ENCODE data around the gene SLC37A1. TPM values are rescaled to one million over a fixed set of nuclear protein-coding genes. Genes with fewer than 3 reads are reported as not detected.
"Not testable (repeated sequence)": the region's sequence is repeated elsewhere in the genome, so short reads cannot be mapped to it uniquely, and the experiment has no call there.

The SLC37A1 gene
- 1 to 10 TPM; 5.9 to 6.8 (median 6.7) TPM for polyA plus RNA-seq (ENCODE audit: insufficient read length in 3 of 3)

DNA sequence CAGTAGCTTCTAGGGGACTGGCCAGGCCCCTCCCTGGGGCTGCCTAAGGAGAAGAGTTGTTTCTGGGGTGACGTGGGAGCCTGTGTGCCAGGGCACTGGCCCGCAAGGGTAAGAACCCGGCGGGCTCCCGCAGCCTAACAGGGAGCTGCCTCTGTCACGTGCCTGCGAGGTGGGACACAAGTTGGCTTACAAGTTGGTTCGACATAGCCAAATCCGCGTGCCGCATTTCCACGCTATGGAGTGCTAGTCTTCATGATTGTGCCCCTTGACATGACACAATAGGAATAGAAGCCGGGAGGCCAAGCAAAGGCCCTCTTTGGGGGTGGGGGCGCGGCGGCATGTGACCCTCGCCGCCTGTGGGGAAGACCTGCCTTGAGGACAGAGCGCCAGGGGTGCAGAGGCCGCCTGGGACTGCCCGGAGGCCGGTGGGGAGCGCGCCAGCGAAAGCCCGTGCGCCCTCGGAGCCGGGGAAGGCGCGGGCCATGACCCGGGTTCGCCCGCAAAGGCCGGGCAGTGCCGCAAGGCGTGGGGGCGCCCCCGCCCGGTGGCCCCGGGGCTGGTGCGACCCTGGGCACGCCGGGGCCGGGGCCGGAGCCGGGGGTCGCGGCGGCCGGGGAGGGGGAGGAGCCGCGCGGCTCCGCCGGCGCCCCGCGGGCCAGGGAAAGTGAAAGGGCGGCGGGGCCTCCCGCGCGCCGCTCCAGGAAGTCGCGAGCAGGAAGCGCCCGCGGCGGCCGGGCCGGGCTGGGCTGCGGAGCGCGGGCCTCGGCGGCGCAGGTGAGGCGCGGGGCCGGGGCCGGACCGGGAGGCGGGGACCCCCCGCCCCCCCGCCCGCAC lies at the start of gene SLC37A1:
Gene SLC37A1, plus strand, starts transcription at position 702 of the 834 bp plus-strand sequence. CDS start 4,603 bp downstream, outside the sequence.
- no peak for DNase-seq (ENCODE audit: low read depth in 3 of 3, low spot score in 2 of 3)

DNA sequence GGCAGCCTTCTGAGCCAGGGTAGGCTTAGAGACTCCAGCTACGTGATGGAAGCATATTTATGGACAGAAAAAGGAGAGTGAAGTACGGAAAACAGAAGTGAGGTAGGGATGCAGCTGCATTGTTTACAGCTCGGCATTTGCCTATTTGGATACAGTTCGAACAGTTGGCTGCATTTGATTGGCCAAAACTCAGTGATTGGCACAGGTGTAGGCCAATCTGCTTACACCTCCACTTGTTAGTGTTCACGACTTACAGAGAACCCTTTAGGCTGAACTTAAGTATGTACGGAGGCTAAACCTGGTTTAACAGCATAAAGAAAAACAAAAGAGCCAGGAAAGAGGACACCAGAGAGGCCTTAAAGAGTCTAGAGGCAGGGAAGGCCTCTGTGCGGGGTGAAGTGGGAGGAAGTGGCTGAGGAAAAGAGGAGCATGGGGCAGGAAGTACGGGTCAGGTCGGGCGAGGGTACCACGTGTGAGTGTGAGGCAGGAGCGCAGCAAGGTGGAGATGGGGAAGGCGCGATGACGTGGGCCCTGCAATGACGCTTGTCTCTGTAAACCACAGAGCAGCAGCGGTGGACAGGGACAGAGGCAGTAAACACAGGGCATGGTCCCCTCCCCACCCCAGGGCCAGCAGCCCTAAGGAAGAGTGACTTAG lies 49.7 kb upstream of the SLC37A1 start:
- no peak for DNase-seq (ENCODE audit: low read depth in 3 of 3, low spot score in 2 of 3)

DNA sequence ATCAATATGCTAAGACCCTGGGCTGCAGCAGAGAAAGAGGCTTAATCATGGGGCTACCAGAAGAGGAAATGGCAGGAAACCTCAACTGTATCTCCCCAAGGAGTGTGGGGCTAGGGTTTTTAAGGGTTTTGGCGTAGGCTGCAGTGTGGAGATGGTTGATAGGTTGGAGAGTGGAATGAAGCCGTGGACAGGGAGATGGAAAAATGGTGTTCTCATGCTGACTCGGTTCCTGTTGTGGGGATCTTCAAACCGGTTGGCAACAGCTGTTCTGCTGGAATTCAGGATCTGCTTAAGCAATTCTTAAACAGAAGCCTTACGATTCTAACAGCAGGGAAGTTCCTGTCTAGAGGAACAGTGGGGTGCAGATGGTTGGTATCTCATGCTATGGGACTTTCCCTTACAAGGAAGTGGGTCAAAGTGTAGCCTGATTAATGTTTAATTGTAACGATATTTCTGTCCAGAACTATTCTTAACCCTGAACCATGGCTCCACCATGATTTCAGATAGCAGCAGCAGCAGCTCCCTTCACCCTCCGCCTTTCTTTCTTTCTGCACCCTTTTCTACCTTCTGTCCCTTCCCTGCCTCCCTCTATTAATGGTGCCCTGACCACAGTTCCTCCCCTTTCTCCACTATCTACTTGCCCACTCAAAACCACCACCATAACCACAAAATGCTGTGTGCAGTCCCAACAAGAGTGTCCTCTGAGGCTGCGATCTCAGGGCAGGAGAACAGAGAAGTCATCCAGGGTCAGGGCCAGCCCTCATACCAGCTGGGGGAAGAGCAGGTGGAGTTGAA lies 48.4 kb upstream of the SLC37A1 start:
- DNase-seq (ENCODE audit: low read depth in 3 of 3, low spot score in 2 of 3): no peak

- DNase-seq (ENCODE audit: low read depth in 3 of 3, low spot score in 2 of 3): no peak
Measured at GRCh38 chr21:42465803-42466127, 47.9 kb upstream of the SLC37A1 start.

DNA sequence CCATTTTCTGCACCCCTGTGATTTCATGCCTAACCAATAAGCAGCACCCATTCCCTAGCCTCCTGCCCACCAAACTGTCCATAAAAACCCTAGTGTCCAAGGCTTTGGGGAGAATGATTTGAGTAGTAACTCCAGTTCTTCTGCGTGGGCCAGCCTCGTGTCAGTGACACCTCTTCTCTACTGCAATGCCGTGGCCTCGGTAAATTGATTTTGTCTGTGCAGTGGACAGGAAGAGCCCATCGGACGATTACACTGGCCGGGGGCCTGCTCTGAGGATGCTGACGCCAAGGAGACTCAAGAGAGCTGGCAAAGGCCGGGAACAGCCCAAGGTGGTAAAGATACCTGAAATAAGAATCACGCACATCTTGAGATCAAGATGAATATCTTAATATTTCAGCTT lies 47.0 kb upstream of the SLC37A1 start:
- no peak for DNase-seq (ENCODE audit: low read depth in 3 of 3, low spot score in 2 of 3)

DNA sequence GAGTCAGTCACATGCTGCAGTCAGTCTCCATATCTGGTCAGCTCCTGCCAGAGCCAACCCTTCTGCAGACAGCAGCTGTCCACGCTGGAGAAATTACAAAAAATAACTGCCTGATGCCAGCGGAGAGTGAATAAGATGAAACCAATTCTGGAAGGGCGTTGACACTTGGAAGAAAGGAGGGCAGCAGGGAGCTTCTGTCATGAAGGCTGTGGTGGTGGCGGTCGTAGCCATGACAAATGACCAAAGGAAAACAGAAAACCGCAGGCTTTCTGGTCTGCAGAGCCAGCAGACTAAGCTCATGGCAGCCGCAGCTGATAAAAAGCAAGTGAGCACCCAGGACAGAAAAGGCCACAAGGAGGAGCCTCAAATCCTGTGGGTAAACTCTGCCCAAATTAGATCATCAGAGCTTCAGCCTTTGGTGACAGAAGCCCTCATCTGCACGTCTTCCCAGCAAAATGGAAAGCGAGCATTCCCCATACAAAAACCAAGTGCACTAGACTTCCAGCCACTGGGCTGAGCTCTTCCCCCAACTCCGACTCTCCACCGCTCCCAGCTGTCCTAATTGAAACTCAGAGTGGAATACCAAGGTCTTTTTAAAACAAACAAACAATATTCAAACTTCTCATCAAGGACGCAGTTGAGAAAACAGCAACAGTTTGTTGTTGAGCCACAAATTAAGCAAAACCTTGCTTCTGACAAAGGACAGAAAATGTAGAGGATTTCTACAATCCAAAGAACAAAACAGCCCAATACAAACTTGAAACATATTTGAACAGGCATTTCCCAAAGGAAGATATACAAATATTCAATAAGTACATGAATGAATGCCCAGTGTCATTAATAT lies 46.3 kb upstream of the SLC37A1 start:
- no peak for DNase-seq (ENCODE audit: low read depth in 3 of 3, low spot score in 2 of 3)

- no peak for DNase-seq (ENCODE audit: low read depth in 3 of 3, low spot score in 2 of 3)
Measured at GRCh38 chr21:42468491-42469131, 45.0 kb upstream of the SLC37A1 start.

DNA sequence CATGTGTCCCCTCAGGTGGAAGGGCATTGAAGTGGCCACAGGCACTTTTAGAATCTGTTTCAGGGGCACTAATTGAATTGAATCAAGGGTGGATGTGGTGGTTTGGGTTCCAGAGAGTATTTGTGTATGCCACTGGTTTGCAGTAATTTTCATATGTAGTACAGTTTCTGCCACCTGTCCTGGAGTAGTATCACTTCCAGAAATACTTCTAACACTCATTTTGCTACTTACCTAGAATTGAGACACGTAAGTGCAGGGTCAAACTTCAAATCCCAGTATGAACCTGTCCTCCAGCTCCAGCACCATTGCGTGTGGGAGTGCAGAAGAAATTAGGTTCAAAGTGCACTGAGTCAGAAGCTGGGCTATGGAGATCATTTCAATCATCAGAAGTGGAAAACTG lies 44.4 kb upstream of the SLC37A1 start:
- no peak for DNase-seq (ENCODE audit: low read depth in 3 of 3, low spot score in 2 of 3)

DNA sequence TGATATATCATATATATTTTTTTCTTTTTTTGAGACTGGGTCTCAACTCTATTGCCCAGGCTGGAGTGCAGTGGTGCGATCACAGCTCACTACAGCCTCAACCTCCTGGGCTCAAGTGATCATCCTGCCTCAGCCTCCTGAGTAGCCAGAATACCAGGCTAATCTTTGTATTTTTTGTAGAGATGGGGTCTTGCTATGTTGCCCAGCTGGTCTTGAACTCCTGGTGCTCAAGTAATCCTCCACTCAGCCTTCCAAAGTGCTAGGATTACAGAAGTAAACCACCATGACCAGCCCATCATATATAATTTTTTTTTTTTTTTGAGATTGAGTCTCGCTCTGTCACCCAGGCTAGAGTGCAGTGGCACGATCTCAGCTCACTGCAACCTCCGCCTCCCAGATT lies 43.9 kb upstream of the SLC37A1 start:
- DNase-seq (ENCODE audit: low read depth in 3 of 3, low spot score in 2 of 3): not testable (repeated sequence)

DNA sequence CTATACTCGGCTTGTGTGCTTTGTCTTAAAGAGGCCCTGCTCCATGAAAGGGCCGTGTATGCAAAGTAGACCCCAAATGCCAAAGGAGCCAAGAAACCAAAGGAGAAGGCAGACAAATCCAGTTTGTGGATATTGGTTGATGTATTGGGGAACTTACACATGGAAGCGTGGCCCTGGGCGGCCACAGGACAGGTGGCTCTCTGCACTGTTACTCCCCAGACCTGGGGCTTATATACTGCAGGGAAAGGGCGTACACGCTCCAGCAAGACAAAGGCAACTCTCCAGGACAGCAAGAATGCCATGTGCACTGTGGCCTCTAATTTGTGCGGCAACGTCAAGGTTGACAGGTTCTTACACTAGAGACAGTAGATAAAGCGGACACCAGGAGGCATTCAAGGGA lies 42.4 kb upstream of the SLC37A1 start:
- no peak for DNase-seq (ENCODE audit: low read depth in 3 of 3, low spot score in 2 of 3)

DNA sequence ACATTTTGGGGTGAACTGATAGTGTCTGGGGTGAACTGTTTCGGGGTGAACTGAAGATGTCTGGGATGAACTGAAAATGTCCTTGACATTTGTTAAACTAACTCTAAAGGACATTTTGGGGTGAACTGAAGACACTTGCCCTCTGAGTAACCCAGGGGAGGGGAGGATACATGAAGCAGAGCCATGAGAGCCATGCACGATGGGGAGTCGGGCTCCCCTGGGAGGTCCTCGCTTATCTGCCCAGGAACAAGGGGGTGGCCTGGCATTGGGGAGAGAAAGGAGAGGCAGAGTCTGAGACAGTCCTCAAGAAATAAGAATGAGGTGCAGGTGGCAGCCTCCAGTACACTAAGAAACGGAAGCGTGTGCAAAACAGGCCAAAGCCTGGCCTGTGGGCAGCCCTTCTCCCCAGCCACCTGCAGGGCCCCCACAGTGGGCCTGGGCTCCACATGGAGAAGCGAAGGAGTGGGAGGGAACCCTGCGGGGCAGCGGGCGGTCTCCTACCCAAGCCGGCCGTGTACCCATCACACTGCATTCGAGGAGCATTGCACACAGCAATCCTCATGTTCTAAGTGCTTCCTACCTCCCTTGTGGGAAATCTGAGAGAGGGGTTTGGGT lies 41.8 kb upstream of the SLC37A1 start:
- no peak for DNase-seq (ENCODE audit: low read depth in 3 of 3, low spot score in 2 of 3)

DNA sequence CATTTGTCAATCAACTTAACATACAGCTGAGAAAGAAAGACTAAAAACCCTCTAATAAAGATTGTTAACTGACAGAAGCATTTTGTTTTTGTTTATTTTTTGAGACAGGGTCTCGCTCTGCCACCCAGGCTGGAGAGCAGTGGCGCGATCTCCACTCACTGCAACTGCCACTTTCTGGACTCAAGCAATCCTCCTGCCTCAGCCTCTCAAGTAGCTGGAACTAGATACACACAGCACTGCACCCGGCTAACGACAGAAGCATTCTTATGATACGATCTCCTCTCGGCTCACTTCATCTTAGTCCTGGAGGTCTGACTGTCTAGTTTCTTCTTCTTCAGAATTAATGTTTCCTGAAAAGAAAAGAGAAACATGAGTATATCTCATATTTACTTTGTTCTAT lies 41.1 kb upstream of the SLC37A1 start:
- no peak for DNase-seq (ENCODE audit: low read depth in 3 of 3, low spot score in 2 of 3)

DNA sequence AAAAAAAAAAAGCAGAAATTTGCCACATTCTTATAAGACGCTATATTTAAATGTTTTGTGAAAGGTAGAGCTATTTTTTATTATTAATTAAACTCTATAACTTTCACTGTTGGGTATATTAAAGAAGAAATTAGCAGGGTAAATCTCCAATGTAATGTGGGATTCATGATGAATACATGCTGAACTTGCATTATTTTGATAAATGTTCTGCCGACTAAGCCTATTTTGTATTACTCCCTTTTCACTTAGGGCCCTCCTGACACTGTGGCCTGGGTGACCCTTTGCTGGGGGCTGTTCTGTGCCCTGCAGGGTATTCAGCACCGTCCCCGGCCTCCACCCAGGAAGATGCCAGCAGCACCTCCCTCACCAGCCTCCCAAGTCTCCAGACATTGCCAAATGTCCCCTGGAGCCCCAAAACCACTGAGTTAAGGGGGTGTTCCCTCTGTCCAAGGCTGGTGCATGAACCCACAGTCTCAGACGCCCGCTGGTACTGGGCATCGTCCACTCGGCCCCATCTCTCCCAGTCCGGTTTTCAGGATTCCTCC lies 40.1 kb upstream of the SLC37A1 start:
- DNase-seq (ENCODE audit: low read depth in 3 of 3, low spot score in 2 of 3): no peak

DNA sequence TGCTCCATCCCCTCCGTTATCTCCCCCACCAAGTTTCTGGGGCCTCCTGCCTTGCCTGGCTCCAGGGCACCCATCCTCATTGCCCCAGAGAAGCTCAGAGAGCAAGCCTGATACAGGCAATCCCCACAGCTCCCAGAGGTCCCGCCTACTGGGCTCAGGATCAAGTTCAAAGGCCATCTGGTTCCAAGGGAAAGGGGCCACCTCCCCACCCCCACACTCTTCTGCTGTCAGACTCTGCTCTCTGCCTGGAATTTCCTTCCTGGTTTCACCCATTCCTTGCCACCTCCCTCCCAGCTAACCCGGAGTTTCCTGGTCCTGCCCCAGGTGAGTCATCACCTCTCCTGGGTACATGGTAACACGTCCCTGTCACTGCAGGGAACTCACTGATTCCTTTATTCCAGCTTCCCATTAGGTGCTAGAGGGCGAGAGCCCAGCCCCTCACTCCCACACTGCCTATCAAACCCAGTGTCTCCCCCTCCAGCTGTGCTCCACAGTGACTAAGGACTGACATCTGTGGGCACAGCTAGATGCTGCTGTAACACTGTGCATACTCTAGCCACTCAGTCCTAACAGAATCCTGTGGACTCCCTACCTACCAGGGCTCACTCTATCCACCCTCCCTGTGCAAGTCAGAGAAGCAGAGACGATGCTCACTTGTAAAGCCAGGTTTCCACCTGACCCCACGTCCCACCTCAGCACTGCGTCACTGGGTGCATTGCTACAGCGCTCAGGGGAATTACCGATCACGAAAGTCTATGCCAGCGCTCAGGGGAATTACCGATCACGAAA lies 39.4 kb upstream of the SLC37A1 start:
- no peak for DNase-seq (ENCODE audit: low read depth in 3 of 3, low spot score in 2 of 3)

DNA sequence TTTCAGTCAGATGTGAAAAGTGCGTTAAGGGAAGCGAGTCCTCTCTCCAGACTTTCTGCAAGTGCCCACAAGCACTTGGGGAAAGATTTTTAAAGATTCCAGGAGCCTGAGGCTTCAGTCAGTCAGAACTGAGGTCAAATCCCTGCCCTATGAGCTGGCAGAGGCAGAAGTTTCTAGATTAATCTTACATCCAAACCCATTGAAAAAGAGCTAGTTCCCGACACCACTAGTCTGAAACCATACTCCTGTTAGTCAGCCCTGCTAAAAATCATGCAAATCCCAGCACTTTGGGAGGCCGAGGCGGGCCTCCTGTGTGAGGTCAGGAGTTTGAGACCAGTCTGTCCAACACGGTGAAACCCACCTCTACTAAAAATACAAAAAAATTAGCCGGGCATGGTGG lies 38.6 kb upstream of the SLC37A1 start:
- no peak for DNase-seq (ENCODE audit: low read depth in 3 of 3, low spot score in 2 of 3)

GRCh38 chr21:42475526-42476387 lies 37.9 kb upstream of the SLC37A1 start:
- DNase-seq (ENCODE audit: low read depth in 3 of 3, low spot score in 2 of 3): no peak

Data from right renal cortex interstitium (tissue), 3 donors.